ENCODE measurements around the gene MAPKAP1. TPM values are rescaled to one million over a fixed set of nuclear protein-coding genes. Genes with fewer than 3 reads are reported as not detected.

Gene MAPKAP1
- total and polyA plus RNA-seq, 8 donors, result 49.5 to 89.5 (median 56.2) TPM

- Histone ChIP-seq H3K4me3 (no peak overlapping the region), H3K27me3 (no peaks in the 10 kb centered on the region), H3K36me3 (no peaks in the 10 kb centered on the region), H3K9me3 (no peaks in the 10 kb centered on the region), H3K4me1 (peaks cover 5 to 22% of the 10 kb centered on the region in 2 donors), H3K27ac (no peak overlapping the region)
- ATAC-seq, result no peak
- TF ChIP-seq CTCF (IDR thresholded peaks at IDR 0.05), result no peak
- no peak for DNase-seq
- intact Hi-C loops (cut with DNase I), result loop anchor here in 1 of 2 donors (10.0 kb wide), 1 partner anchor 224 kb away; no protein-coding TSS in a partner anchor
These were observed 68.6 kb downstream of the MAPKAP1 start for GRCh38 chr9:125638239-125639045.

- H3K4me3 ChIP-seq, result no peak overlapping the region
- no peaks in the 10 kb centered on the region for H3K36me3 ChIP-seq
- no peak overlapping the region for H3K27ac ChIP-seq
- no peaks in the 10 kb centered on the region for H3K27me3 ChIP-seq
- ATAC-seq (no peak), DNase-seq (no peak)
- TF ChIP-seq CTCF (IDR thresholded peaks at IDR 0.05), result no peak
- intact Hi-C loops (cut with DNase I), result loop anchor here in 1 of 2 donors (10.0 kb wide), 1 partner anchor 222 kb away; no protein-coding TSS in a partner anchor
- no peaks in the 10 kb centered on the region for H3K9me3 ChIP-seq
- peaks cover 15 to 34% of the 10 kb centered on the region in 2 donors for H3K4me1 ChIP-seq
These were observed 69.8 kb downstream of the MAPKAP1 start for GRCh38 chr9:125637241-125637640.

- peaks cover 15 to 48% of the 10 kb centered on the region in 2 donors for H3K4me1 ChIP-seq
- ATAC-seq, result no peak
These were observed 71.1 kb downstream of the MAPKAP1 start for GRCh38 chr9:125635888-125636287.

GRCh38 chr9:125634040-125634717 is 72.8 kb downstream of the MAPKAP1 start:
- DNase-seq (no peak), ATAC-seq (no peak)
- no peak overlapping the region for H3K4me3 ChIP-seq
- no peak overlapping the region for H3K27ac ChIP-seq
- intact Hi-C loops (cut with DNase I), result loop anchor here in 1 of 2 donors (10.0 kb wide), 1 partner anchor 219 kb away; no protein-coding TSS in a partner anchor
- TF ChIP-seq CTCF (IDR thresholded peaks at IDR 0.05), result no peak
- H3K4me1 ChIP-seq, result peaks cover 15 to 59% of the 10 kb centered on the region in 2 donors
- no peaks in the 10 kb centered on the region for H3K36me3 ChIP-seq
- H3K9me3 ChIP-seq, result no peaks in the 10 kb centered on the region
- no peaks in the 10 kb centered on the region for H3K27me3 ChIP-seq

More at GRCh38 chr9:125635888-125636287, 71.1 kb downstream of the MAPKAP1 start:
- intact Hi-C loops (cut with DNase I), result loop anchor here in 1 of 2 donors (10.0 kb wide), 1 partner anchor 221 kb away; no protein-coding TSS in a partner anchor
- DNase-seq, result no peak
- Histone ChIP-seq H3K36me3 (no peaks in the 10 kb centered on the region), H3K4me3 (no peak overlapping the region), H3K9me3 (no peaks in the 10 kb centered on the region), H3K27me3 (no peaks in the 10 kb centered on the region), H3K27ac (no peak overlapping the region)
- TF ChIP-seq CTCF (IDR thresholded peaks at IDR 0.05), result no peak
